OCI-LY3 (cell line): ENCODE results near the gene PDE4C.

ENCODE experiments used
- EZH2phosphoT487 ChIP-seq: fragments of 200-600 bp; shearing (Covaris generic); IDR thresholded peaks from 2 replicates; pipeline ENCODE4 v1.6.1; 2018; ENCODE audit warnings: antibody characterized with exemption, mixed run types, low read depth
- TF ChIP-seq, protein P1 (sequence below): fragments of 200-600, 300-600 bp; sonication (generic); IDR thresholded peaks from 2 replicates; pipeline ENCODE4 v1.5.1; 2014; ENCODE audit warnings: antibody characterized with exemption, low read length, low read depth

DNA sequence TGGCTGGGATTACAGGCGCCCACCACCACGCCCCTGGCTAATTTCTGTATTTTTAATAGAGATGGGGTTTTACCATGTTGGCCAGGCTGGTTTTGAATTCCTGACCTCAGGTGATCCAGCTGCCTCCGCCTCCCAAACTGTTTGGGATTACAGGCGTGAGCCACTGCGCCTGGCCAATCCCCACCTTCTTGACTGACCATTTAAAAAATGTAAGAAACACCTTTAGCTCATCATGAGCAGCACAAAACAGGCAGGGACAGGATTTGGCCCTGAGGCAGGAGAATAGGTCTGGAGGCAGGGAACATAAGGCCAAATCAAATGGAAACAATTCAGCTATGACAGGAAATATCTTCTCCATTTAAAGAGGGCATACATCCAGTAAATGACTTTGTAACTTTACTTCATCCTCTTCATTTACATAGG is 34.6 kb downstream of the PDE4C start:
- TF ChIP-seq, protein P1, sequence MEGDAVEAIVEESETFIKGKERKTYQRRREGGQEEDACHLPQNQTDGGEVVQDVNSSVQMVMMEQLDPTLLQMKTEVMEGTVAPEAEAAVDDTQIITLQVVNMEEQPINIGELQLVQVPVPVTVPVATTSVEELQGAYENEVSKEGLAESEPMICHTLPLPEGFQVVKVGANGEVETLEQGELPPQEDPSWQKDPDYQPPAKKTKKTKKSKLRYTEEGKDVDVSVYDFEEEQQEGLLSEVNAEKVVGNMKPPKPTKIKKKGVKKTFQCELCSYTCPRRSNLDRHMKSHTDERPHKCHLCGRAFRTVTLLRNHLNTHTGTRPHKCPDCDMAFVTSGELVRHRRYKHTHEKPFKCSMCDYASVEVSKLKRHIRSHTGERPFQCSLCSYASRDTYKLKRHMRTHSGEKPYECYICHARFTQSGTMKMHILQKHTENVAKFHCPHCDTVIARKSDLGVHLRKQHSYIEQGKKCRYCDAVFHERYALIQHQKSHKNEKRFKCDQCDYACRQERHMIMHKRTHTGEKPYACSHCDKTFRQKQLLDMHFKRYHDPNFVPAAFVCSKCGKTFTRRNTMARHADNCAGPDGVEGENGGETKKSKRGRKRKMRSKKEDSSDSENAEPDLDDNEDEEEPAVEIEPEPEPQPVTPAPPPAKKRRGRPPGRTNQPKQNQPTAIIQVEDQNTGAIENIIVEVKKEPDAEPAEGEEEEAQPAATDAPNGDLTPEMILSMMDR: no peak
- TF ChIP-seq EZH2phosphoT487: no peak
